ENCODE measurements around the gene SERTM2.

Gene SERTM2

DNA sequence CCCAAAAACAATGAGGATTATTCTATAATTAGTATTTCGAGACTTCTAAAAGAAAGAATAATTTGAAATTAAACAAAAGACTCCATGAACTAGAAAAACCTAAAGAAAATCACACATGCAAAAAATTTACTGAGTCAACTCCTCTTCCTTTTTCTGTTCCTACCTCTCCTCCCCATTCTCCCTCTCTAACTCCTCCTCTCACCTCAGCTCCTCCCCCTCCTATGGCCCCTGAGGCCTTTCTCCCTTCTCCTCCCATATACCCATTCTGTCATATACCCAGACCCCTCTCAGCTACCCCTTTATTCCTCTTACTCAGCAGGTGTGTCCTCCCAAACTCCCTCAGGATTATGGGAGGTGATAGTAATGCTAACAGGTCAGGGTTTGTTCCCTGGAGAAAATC is 57.4 kb downstream of the SERTM2 start:
- no peaks in the 10 kb centered on the region for H3K4me1 ChIP-seq (ENCODE audit: insufficient read depth, low read length, severe bottlenecking)
- H3K9me2 ChIP-seq (ENCODE audit: low read depth, low read length): no peaks in the 10 kb centered on the region
- no peaks in the 10 kb centered on the region for H3K9me3 ChIP-seq (ENCODE audit: low read length)
- H3K27ac ChIP-seq (ENCODE audit: low read depth, low read length, poor library complexity, severe bottlenecking): no peak overlapping the region
- no peak overlapping the region for H3K4me3 ChIP-seq (ENCODE audit: low read depth, low read length, poor library complexity, severe bottlenecking)
- no peaks in the 10 kb centered on the region for H3K36me3 ChIP-seq (ENCODE audit: insufficient read depth, low read length)
- no peak overlapping the region for H3K4me2 ChIP-seq (ENCODE audit: low read length)
- H3K79me2 ChIP-seq (ENCODE audit: insufficient read depth, low read length): no peaks in the 10 kb centered on the region
- no peaks in the 10 kb centered on the region for H3F3A ChIP-seq (ENCODE audit: insufficient read depth, low read length)
- no peaks in the 10 kb centered on the region for H3K27me3 ChIP-seq (ENCODE audit: insufficient read depth, low read length)
- no peak overlapping the region for H2AFZ ChIP-seq (ENCODE audit: low read length)
- H4K20me1 ChIP-seq (ENCODE audit: insufficient read depth, low read length): no peaks in the 10 kb centered on the region
- H3K9ac ChIP-seq (ENCODE audit: low read length): no peak overlapping the region
- TF ChIP-seq, protein P1, sequence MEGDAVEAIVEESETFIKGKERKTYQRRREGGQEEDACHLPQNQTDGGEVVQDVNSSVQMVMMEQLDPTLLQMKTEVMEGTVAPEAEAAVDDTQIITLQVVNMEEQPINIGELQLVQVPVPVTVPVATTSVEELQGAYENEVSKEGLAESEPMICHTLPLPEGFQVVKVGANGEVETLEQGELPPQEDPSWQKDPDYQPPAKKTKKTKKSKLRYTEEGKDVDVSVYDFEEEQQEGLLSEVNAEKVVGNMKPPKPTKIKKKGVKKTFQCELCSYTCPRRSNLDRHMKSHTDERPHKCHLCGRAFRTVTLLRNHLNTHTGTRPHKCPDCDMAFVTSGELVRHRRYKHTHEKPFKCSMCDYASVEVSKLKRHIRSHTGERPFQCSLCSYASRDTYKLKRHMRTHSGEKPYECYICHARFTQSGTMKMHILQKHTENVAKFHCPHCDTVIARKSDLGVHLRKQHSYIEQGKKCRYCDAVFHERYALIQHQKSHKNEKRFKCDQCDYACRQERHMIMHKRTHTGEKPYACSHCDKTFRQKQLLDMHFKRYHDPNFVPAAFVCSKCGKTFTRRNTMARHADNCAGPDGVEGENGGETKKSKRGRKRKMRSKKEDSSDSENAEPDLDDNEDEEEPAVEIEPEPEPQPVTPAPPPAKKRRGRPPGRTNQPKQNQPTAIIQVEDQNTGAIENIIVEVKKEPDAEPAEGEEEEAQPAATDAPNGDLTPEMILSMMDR (IDR thresholded peaks at IDR 0.05; ENCODE audit: low read length): no peak
- no peak for TF ChIP-seq EZH2 (IDR thresholded peaks at IDR 0.05; ENCODE audit: borderline replicate concordance, low read length)

Measured in OCI-LY1 (cell line).